Measurements from ENCODE around the gene RFC2.

RFC2 gene

DNA sequence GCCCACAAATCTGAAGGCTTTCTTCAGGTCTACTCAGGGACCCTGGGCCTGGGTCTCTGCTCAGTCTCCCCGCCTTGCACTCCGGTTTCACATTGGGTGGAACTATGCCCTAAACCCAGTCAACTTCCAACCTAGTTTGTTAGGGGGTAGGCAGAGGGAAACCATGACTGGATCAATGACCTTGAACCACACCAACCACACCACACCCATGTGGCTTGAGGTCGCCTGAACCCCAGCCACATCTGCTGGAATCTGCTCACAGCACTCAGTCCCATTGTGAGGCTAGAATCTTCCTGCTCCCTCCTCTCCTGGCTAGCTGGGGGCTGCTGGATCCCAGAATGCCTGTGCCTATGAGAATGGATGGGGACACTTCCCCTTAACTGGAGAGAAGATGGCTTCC, 17.9 kb downstream of the RFC2 start:
- H3K4me1 ChIP-seq (ENCODE audit: low read depth, poor library complexity, severe bottlenecking) = peaks cover 5% of the 10 kb centered on the region
- no peaks in the 10 kb centered on the region for H4K20me1 ChIP-seq (ENCODE audit: insufficient read depth)
- H3K27me3 ChIP-seq (ENCODE audit: insufficient read depth, low read depth) = no peaks in the 10 kb centered on the region
- TF ChIP-seq, protein P1, sequence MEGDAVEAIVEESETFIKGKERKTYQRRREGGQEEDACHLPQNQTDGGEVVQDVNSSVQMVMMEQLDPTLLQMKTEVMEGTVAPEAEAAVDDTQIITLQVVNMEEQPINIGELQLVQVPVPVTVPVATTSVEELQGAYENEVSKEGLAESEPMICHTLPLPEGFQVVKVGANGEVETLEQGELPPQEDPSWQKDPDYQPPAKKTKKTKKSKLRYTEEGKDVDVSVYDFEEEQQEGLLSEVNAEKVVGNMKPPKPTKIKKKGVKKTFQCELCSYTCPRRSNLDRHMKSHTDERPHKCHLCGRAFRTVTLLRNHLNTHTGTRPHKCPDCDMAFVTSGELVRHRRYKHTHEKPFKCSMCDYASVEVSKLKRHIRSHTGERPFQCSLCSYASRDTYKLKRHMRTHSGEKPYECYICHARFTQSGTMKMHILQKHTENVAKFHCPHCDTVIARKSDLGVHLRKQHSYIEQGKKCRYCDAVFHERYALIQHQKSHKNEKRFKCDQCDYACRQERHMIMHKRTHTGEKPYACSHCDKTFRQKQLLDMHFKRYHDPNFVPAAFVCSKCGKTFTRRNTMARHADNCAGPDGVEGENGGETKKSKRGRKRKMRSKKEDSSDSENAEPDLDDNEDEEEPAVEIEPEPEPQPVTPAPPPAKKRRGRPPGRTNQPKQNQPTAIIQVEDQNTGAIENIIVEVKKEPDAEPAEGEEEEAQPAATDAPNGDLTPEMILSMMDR (conservative IDR thresholded peaks at IDR 0.05; ENCODE audit: low read depth, low read length) = no peak
- H3K27ac ChIP-seq = no peak overlapping the region
- H3K79me2 ChIP-seq (ENCODE audit: insufficient read depth, low read depth) = no peaks in the 10 kb centered on the region
- no peak overlapping the region for H2AFZ ChIP-seq (ENCODE audit: low read depth)
- no peak overlapping the region for H3K4me2 ChIP-seq
- no peak overlapping the region for H3K4me3 ChIP-seq (IDR thresholded peaks at IDR 0.05; ENCODE audit: insufficient read depth, low read depth, low read length)
- H3K9ac ChIP-seq = no peak overlapping the region
- H3K36me3 ChIP-seq (ENCODE audit: insufficient read depth) = peaks cover 22% of the 10 kb centered on the region; the same call in 1 of the 2 replicates

DNA sequence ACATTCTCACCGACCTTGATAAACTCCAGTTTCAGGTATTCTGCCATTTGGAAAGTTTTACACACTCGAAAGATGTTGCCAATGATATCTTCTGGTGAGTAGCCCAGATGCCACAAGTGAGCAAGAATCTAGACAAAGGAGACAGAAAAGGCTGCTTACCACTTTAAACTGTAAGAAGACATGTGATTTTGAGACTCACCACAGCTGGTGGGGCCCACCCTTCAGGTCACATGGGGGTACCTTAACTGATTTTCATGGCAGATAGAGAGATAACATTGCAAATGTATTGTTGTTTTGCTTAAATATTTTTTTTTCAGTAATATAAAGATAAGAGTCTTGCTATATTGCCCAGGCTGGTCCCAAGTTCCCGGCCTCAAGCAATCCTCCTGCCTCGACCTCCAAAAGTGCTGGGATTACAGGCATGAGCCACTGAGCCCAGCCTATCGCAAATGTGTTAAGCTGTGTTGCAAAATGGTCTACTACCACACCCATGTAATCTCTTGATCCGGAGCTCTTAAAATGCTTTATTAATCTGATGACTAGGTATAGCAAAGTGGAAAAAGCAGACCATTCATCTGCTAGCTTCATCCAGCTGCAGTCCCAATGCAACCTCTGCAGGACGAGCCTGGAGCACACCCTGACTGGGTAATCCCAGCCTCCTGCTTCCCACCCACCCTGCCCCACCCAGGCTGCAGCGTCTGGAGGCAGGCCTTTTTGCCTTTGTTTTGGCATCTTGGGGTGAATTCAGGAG, 18.5 kb downstream of the RFC2 start:
- Histone ChIP-seq H3K27me3 (ENCODE audit: insufficient read depth, low read depth) (no peaks in the 10 kb centered on the region), H3K9ac (no peak overlapping the region), H3K4me1 (ENCODE audit: low read depth, poor library complexity, severe bottlenecking) (peaks cover 5% of the 10 kb centered on the region), H3K27ac (no peak overlapping the region), H3K79me2 (ENCODE audit: insufficient read depth, low read depth) (no peaks in the 10 kb centered on the region), H3K4me3 (IDR thresholded peaks at IDR 0.05; ENCODE audit: insufficient read depth, low read depth, low read length) (no peak overlapping the region), H3K4me2 (no peak overlapping the region), H3K36me3 (ENCODE audit: insufficient read depth) (peaks cover 20% of the 10 kb centered on the region; the same call in 1 of the 2 replicates), H4K20me1 (ENCODE audit: insufficient read depth) (no peaks in the 10 kb centered on the region), H2AFZ (ENCODE audit: low read depth) (no peak overlapping the region)
- TF ChIP-seq, protein P1 (conservative IDR thresholded peaks at IDR 0.05; ENCODE audit: low read depth, low read length) = no peak

DNA sequence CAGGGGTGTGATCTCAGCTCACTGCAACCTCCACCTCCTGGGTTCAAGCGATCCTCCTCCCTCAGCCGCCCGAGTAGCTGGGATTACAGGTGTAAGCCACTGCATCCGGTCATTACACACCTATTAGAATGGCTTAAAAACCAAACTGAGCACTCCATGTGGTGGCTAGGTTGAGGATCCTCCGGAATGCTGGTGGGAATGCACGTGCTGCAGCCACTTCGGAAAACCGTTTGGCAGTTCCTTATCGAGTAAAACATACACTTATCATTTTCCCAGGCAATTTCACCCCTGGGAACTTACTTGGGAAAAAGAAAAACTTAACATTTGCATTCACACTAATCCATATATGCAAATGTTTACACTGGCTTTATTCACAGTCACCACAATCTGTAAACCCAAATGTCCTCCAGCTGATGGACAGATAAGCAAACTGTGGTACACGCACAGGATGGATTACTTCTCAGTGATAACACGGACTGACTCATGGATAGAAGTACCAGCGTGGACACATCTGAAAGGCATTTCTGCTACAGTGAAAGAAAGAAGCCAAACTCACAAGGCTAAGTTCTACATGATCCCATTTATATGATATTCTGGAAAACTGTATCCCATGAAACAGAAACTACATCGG, 20.4 kb downstream of the RFC2 start:
- H3K27ac ChIP-seq = no peak overlapping the region
- H3K4me2 ChIP-seq = no peak overlapping the region
- no peaks in the 10 kb centered on the region for H4K20me1 ChIP-seq (ENCODE audit: insufficient read depth)
- H3K9ac ChIP-seq = no peak overlapping the region
- no peak overlapping the region for H2AFZ ChIP-seq (ENCODE audit: low read depth)
- H3K4me3 ChIP-seq (IDR thresholded peaks at IDR 0.05; ENCODE audit: insufficient read depth, low read depth, low read length) = no peak overlapping the region
- TF ChIP-seq, protein P1 (conservative IDR thresholded peaks at IDR 0.05; ENCODE audit: low read depth, low read length) = no peak
- no peaks in the 10 kb centered on the region for H3K79me2 ChIP-seq (ENCODE audit: insufficient read depth, low read depth)
- H3K27me3 ChIP-seq (ENCODE audit: insufficient read depth, low read depth) = no peaks in the 10 kb centered on the region
- peaks cover 12% of the 10 kb centered on the region; the same call in 1 of the 2 replicates for H3K36me3 ChIP-seq (ENCODE audit: insufficient read depth)
- H3K4me1 ChIP-seq (ENCODE audit: low read depth, poor library complexity, severe bottlenecking) = peaks cover 5% of the 10 kb centered on the region

DNA sequence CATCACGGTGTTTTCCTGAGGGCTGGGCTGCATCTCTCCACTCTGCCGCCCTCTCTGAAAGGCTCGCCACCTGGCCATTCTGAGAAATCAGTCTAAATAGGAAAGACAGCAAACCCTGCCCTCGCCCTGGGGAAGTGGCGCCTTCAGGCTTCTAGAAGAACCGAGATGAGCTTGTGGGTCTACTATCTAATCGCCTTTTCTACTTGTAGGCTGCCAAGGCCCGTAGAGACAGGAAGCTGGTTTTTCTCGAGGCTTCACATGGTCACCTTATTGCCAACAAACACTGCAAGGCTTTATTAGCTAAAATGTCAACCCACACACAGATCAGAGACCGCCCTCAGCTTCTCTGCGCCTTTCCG, 23.0 kb downstream of the RFC2 start:
- TF ChIP-seq, protein P1 (conservative IDR thresholded peaks at IDR 0.05; ENCODE audit: low read depth, low read length) = no peak
- peaks cover 7% of the 10 kb centered on the region; the same call in 1 of the 2 replicates for H3K36me3 ChIP-seq (ENCODE audit: insufficient read depth)
- H3K27me3 ChIP-seq (ENCODE audit: insufficient read depth, low read depth) = no peaks in the 10 kb centered on the region
- no peak overlapping the region for H3K9ac ChIP-seq
- H3K79me2 ChIP-seq (ENCODE audit: insufficient read depth, low read depth) = no peaks in the 10 kb centered on the region
- no peak overlapping the region for H2AFZ ChIP-seq (ENCODE audit: low read depth)
- no peak overlapping the region for H3K4me3 ChIP-seq (IDR thresholded peaks at IDR 0.05; ENCODE audit: insufficient read depth, low read depth, low read length)
- H3K4me1 ChIP-seq (ENCODE audit: low read depth, poor library complexity, severe bottlenecking) = no peaks in the 10 kb centered on the region
- H3K27ac ChIP-seq = no peak overlapping the region
- no peak overlapping the region for H3K4me2 ChIP-seq
- no peaks in the 10 kb centered on the region for H4K20me1 ChIP-seq (ENCODE audit: insufficient read depth)

Measured in KMS-11 (cell line).